ENCODE results near the gene GLRX3. TPM values are rescaled to one million over a fixed set of nuclear protein-coding genes. Genes with fewer than 3 reads are reported as not detected.

The GLRX3 gene
- total and polyA plus RNA-seq, 12 donors, result 34.1 to 130 (median 65.5) TPM

DNA sequence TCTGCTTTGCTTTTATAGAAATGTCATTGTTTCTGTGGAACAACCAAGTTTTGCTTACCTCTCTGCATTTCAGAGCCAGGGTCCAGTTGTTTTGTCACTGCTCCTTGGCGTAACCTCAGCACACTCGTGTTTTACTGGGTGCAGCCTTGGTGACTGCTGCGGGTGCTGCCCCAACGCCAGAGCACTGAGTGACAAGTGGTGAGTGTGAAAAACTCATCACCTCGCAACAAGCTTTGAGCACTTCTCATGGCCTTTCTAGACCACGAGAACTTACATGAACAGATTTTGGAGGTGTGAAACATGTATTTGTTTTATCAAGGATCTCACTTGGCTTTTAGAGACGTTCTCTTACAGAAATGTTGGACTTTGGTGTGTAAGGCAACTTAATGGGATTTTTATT lies 31.0 kb downstream of the GLRX3 start:
- Histone ChIP-seq H3K27me3 (no peaks in the 10 kb centered on the region), H3K9me3 (no peaks in the 10 kb centered on the region), H3K4me3 (no peak overlapping the region), H3K36me3 (peaks cover 0 to 100% (median 30%) of the 10 kb centered on the region in 9 donors), H3K4me1 (peaks cover 0 to 6% (median 0%) of the 10 kb centered on the region in 9 donors), H3K27ac (no peak overlapping the region)
- DNase-seq (no peak), ATAC-seq (no peak)
- intact Hi-C loops (cut with DNase I), result no loop called here
- TF ChIP-seq, protein P1, sequence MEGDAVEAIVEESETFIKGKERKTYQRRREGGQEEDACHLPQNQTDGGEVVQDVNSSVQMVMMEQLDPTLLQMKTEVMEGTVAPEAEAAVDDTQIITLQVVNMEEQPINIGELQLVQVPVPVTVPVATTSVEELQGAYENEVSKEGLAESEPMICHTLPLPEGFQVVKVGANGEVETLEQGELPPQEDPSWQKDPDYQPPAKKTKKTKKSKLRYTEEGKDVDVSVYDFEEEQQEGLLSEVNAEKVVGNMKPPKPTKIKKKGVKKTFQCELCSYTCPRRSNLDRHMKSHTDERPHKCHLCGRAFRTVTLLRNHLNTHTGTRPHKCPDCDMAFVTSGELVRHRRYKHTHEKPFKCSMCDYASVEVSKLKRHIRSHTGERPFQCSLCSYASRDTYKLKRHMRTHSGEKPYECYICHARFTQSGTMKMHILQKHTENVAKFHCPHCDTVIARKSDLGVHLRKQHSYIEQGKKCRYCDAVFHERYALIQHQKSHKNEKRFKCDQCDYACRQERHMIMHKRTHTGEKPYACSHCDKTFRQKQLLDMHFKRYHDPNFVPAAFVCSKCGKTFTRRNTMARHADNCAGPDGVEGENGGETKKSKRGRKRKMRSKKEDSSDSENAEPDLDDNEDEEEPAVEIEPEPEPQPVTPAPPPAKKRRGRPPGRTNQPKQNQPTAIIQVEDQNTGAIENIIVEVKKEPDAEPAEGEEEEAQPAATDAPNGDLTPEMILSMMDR (IDR thresholded peaks at IDR 0.05), result no peak
- WGBS, 2 donors, result 77 to 86% methylated on average over 7 of the region's 7 CpGs

DNA sequence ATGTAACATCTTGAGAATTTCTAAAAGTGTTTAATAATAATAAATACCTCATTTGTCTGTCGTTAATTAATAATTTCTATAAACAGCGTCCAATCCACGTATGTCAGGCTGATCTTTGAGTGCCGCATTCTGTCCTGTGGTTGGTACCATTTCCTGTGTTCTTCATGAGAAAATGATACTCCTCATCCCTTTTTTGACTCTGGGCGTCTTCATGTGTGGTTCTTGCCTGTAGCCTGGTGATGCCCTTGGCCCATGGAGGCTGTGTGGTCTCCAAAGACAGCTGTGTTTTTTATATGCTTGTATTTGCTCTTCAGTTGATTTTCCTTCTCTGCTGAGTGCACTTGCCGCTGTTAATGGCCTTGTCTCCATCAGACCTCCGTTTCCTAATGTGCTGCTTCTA lies 31.5 kb downstream of the GLRX3 start:
- no peak overlapping the region for H3K27ac ChIP-seq
- TF ChIP-seq, protein P1 (IDR thresholded peaks at IDR 0.05), result no peak
- DNase-seq, result no peak
- peaks cover 0 to 6% (median 0%) of the 10 kb centered on the region in 9 donors for H3K4me1 ChIP-seq
- H3K4me3 ChIP-seq, result no peak overlapping the region
- intact Hi-C loops (cut with DNase I), result no loop called here
- WGBS, 2 donors, result 95 to 96% methylated on average over 7 of the region's 7 CpGs
- no peaks in the 10 kb centered on the region for H3K27me3 ChIP-seq
- ATAC-seq, result no peak
- peaks cover 0 to 100% (median 28%) of the 10 kb centered on the region in 9 donors for H3K36me3 ChIP-seq
- H3K9me3 ChIP-seq, result no peaks in the 10 kb centered on the region

DNA sequence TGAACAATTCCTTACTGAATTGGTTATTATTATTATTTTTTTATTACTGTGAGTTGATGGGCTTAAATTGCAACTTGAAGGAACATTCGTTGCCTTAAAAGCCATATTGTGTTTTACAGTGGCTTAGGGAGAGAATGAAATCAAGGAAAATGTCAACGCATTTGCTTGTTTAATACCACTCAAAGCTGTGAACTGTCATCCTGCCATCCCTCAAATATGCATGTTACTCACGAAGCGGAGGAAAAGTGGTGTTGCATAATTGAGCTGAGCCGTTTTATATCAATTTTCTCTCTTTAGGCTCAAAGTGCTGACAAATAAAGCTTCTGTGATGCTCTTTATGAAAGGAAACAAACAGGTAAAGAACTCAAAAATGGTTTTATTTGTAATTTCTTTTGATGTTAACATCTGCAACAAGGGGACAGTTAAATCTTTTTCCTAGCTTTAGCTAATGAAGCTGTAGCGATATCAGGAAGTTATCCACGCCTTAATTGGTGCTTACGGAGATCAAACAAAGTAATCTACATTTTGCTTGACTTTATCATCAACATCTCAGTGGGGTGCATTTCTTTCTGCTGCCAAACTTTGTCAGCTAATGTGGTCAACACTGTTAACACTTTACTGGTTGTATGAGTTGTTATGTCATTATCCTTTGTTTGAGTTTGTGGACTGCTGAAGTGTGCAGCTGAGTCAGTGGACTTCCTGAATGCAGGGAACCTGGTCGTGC lies 33.1 kb downstream of the GLRX3 start:
- DNase-seq (no peak), ATAC-seq (no peak)
- no peak overlapping the region for H3K27ac ChIP-seq
- WGBS, 2 donors, result 78 to 85% methylated on average over 9 of the region's 9 CpGs
- H3K4me3 ChIP-seq, result no peak overlapping the region
- peaks cover 0 to 6% (median 0%) of the 10 kb centered on the region in 9 donors for H3K4me1 ChIP-seq
- intact Hi-C loops (cut with DNase I), result no loop called here
- TF ChIP-seq, protein P1 (IDR thresholded peaks at IDR 0.05), result no peak
- no peaks in the 10 kb centered on the region for H3K27me3 ChIP-seq
- peaks cover 0 to 100% (median 28%) of the 10 kb centered on the region in 9 donors for H3K36me3 ChIP-seq
- no peaks in the 10 kb centered on the region for H3K9me3 ChIP-seq

DNA sequence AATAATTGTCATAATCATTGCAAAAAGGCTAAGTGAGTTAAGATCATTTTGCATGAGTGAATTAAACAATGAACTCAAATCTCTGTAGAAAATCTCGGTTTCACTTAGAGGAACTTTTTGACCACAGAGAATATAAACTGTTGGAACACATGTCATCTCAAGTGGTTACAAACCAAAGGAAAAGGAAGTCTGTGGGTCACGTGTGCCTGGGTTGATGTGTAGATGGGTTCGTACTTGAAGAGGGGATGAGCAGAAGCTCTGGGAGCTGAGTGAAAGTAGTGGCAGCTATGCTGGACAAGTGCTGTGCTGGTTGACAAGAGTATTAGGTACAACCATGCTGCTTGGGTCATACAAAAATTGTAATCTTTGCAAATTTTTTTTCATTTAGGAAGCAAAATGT lies 35.0 kb downstream of the GLRX3 start:
- 86 to 91% methylated on average over 3 of the region's 3 CpGs for WGBS, 2 donors
- TF ChIP-seq, protein P1 (IDR thresholded peaks at IDR 0.05), result no peak
- Histone ChIP-seq H3K4me3 (no peak overlapping the region), H3K27me3 (no peaks in the 10 kb centered on the region), H3K27ac (no peak overlapping the region), H3K36me3 (peaks cover 0 to 100% (median 37%) of the 10 kb centered on the region in 9 donors), H3K9me3 (no peaks in the 10 kb centered on the region), H3K4me1 (peaks cover 0 to 6% (median 0%) of the 10 kb centered on the region in 9 donors)
- intact Hi-C loops (cut with DNase I), result no loop called here
- ATAC-seq, result no peak
- no peak for DNase-seq

Data from heart right ventricle (tissue), 16 donors.